Measurements from ENCODE around the gene PALS1.

DNA sequence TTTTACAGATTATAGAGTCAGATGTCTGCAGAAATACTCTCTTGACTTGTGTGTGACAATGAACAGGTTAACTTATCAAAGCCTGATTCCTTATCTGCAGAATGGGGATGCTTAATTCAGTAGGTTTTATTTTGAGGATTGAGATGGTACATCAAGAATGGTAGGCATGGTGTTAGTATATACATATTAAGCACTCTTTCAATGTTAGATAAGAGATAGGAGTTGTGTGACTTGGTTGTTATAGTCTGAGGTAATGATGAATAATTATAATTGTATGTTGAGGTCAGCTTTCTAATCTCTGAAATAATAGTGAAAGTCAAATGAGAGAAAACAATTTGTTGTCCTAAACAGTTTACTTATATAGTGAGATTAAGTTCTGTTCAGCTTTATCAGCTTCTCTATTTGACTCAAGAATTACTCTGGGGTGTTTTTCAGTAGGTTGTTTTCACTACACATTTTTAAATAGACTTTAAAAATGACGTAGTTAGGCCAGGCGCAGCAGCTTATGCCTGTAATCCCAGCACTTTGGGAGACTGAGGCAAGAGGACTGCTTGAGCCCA lies 11.9 kb downstream of the PALS1 start:
- TF ChIP-seq, protein P1, sequence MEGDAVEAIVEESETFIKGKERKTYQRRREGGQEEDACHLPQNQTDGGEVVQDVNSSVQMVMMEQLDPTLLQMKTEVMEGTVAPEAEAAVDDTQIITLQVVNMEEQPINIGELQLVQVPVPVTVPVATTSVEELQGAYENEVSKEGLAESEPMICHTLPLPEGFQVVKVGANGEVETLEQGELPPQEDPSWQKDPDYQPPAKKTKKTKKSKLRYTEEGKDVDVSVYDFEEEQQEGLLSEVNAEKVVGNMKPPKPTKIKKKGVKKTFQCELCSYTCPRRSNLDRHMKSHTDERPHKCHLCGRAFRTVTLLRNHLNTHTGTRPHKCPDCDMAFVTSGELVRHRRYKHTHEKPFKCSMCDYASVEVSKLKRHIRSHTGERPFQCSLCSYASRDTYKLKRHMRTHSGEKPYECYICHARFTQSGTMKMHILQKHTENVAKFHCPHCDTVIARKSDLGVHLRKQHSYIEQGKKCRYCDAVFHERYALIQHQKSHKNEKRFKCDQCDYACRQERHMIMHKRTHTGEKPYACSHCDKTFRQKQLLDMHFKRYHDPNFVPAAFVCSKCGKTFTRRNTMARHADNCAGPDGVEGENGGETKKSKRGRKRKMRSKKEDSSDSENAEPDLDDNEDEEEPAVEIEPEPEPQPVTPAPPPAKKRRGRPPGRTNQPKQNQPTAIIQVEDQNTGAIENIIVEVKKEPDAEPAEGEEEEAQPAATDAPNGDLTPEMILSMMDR (IDR thresholded peaks at IDR 0.05 in 4 of 5, conservative IDR thresholded peaks at IDR 0.05 in 1 of 5): no peak
- no peak for TF ChIP-seq POLR2A (IDR thresholded peaks at IDR 0.05)
